Measurements from ENCODE around the gene PTK7.
A peak's percentile ranks its signal among the peaks of the same experiment; 100 is the strongest.

The PTK7 gene

DNA sequence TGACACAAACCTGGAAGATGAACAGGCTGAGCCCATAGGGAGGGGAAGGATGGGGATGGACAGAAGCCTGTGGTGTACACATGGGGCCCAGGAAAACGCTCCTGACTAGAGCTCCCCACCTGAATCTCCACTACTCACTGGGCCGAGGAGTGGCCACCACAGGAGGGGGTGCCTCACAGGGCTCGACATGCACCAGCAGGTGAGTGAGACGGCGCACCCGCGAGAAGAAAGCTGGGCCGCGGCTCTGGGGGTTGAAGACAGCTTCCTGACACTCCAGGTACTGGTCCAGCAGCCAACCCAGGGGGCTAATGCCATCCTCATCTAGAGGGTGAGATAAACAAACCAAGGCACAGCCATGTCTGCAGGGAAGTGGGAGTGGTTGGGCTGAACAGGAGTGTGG, 32.8 kb upstream of the PTK7 start:
- DNase-seq (ENCODE audit: low spot score) = no peak
- TF ChIP-seq, protein P1, sequence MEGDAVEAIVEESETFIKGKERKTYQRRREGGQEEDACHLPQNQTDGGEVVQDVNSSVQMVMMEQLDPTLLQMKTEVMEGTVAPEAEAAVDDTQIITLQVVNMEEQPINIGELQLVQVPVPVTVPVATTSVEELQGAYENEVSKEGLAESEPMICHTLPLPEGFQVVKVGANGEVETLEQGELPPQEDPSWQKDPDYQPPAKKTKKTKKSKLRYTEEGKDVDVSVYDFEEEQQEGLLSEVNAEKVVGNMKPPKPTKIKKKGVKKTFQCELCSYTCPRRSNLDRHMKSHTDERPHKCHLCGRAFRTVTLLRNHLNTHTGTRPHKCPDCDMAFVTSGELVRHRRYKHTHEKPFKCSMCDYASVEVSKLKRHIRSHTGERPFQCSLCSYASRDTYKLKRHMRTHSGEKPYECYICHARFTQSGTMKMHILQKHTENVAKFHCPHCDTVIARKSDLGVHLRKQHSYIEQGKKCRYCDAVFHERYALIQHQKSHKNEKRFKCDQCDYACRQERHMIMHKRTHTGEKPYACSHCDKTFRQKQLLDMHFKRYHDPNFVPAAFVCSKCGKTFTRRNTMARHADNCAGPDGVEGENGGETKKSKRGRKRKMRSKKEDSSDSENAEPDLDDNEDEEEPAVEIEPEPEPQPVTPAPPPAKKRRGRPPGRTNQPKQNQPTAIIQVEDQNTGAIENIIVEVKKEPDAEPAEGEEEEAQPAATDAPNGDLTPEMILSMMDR (IDR thresholded peaks at IDR 0.05; ENCODE audit: extremely low read depth, insufficient read depth, missing control alignments) = no peak
- in situ Hi-C loops (cut with MboI; ENCODE audit: low pct_unique_long_range_greater_than_20kb, low sequenced_read_pairs, unreplicated experiment) = no loop called here

DNA sequence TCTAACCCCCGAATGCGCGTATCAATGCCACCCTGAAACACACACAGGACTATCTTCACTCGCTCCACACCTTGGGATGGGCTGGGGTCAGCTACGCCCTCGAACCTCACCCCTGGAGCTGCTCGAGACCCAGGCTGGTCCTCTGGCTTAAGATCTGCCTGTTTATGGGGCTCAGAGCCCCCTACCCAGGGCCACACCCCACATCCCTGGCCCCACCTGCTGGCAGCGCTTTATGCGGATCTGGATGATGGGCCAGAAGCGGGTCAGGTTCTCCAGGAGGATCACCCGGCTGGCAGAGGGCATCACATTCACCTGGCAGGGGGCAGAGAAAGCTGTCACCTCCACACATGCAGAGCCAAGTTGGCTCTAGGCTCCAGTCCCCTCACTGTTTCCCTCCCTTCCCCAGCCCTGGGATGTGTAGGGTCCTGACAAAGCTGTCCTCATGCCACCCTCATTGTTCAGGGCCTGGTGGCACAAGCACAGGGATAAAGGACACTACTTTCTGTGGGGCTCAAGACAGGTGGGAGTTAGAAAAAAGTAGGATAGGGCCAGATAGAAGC, 30.7 kb upstream of the PTK7 start:
- TF ChIP-seq, protein P1 (IDR thresholded peaks at IDR 0.05; ENCODE audit: extremely low read depth, insufficient read depth, missing control alignments) = no peak
- in situ Hi-C loops (cut with MboI; ENCODE audit: low pct_unique_long_range_greater_than_20kb, low sequenced_read_pairs, unreplicated experiment) = no loop called here
- no peak for DNase-seq (ENCODE audit: low spot score)

DNA sequence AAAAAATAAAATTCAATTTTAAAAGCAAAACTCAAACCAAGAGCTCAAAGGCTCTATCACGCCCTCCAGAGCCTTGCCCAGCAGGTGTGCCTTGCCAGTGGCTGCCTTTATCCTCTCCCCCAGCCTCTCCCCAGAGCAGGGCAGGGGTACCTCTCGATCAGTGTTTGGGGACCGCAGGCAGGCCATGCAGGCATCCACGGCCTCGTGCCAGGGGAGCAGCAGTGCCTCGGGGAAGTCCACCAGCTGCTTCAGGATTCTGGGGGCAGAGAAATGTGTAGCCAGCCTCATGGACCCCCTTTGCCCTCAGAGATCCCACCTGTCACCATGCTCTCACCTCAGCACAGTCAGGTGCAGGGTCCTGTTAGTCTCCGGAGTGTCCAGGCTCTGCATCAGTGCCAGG, 28.1 kb upstream of the PTK7 start:
- DNase-seq (ENCODE audit: low spot score) = no peak
- in situ Hi-C loops (cut with MboI; ENCODE audit: low pct_unique_long_range_greater_than_20kb, low sequenced_read_pairs, unreplicated experiment) = no loop called here
- TF ChIP-seq, protein P1 (IDR thresholded peaks at IDR 0.05; ENCODE audit: extremely low read depth, insufficient read depth, missing control alignments) = no peak

DNA sequence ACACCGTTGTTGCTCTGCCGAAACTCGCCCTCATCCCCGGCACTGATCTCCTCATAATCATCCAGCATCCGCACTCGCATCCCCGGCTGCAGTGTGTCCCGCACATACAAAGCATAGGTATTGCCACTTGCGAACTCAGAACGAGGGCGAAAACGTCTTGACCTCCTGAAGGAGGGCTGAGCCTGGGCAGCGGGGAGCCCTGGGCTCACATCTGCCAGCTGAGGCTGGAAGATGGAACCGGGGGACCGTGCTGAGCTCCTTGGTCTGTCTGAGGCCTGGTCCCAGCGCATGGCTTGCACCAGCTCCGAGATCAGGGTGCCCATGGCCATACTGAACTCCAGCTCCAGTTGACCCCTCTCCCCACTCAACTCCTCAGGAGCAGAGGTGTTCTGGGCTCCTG, 25.1 kb upstream of the PTK7 start:
- no peak for DNase-seq (ENCODE audit: low spot score)
- TF ChIP-seq, protein P1 (IDR thresholded peaks at IDR 0.05; ENCODE audit: extremely low read depth, insufficient read depth, missing control alignments) = no peak
- in situ Hi-C loops (cut with MboI; ENCODE audit: low pct_unique_long_range_greater_than_20kb, low sequenced_read_pairs, unreplicated experiment) = no loop called here

DNA sequence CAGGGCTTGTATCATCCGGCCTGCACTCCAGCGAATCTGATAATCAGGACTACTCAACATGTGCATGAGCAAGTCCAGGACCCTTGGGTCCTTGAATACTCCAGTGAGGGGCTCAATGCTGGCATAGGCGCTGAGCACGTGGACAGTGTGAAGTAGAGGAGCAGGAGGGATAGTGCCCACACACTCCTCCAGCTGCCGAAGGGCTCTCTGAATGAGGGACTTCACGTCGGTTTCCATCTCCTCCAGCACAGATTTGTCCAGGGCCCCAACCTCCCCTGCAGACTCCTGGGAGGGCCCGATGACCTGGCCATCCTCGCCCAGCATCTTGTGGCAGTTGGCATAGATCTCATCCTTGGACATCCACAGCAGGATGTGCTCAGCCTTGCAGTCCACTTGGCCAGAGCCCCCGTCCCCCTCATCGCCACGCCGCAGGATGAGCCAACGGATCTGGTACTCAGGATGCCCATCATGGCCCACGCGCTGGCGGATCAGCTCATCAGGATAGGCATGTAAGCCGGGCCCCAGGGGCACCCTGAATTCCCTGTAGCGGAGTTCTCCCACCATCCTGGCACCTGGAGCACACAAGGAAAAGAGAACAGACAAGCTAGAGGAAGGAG, 23.8 kb upstream of the PTK7 start:
- TF ChIP-seq, protein P1 (IDR thresholded peaks at IDR 0.05; ENCODE audit: extremely low read depth, insufficient read depth, missing control alignments) = no peak
- in situ Hi-C loops (cut with MboI; ENCODE audit: low pct_unique_long_range_greater_than_20kb, low sequenced_read_pairs, unreplicated experiment) = no loop called here
- DNase-seq (ENCODE audit: low spot score) = no peak

DNA sequence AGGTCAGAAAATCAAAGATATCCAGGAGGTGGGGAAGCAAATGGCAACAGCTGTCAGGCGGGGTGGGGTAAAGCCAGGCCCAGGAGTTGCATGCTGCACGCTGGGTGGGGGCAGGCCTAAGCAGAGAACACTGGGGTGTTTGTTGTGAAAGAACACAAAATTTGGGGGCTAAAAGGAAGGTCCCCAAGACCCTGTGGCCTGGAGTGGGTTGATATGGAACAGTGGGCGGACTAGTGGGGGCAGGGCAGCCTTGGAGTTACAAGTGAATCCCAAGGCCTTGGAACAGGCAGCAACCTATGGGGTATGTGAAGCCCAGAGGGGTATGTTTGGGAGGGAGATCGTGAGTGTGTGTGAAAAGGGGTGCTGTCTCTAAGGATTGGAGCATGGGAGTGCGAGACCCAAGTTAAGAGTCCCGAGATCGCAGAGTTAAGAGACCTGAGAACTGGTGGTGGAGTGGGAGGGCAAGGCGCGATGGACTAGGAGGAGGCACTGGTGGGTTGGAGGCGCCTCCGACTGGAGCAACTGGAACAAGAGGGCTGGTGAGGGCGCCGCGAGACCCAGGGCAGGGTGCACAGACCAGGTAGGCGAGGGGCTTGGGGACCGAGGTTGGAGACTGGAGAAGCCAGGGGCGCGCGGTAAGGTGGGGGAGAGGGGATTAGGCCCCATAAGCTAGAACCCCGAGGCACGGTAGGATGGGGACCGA, 23.1 kb upstream of the PTK7 start:
- in situ Hi-C loops (cut with MboI; ENCODE audit: low pct_unique_long_range_greater_than_20kb, low sequenced_read_pairs, unreplicated experiment) = no loop called here
- DNase-seq (ENCODE audit: low spot score) = peak; percentile 42

More for the DNA sequence above, 23.1 kb upstream of the PTK7 start:
- TF ChIP-seq, protein P1 (IDR thresholded peaks at IDR 0.05; ENCODE audit: extremely low read depth, insufficient read depth, missing control alignments) = no peak

Data from GM13977 (cell line).